Spleen (tissue), 7 donors: ENCODE results near the gene GPR34.

ENCODE experiments used
- CTCF ChIP-seq, 11 experiments: fragments of 200-600 bp in 7 of 11; fragments of 450-650 bp in 4 of 11; sonication (generic) in 4 of 11; IDR thresholded peaks in 8 of 11; conservative IDR thresholded peaks in 3 of 11; 1 replicate in 7 of 11; 2 replicates in 4 of 11; pipeline versions ENCODE4 v1.4.0 to v1.8.0; 2016 to 2021; ENCODE audit warnings: antibody characterized with exemption in 11 of 11, inconsistent platforms in 4 of 11, mild to moderate bottlenecking in 1 of 11
- POLR2A ChIP-seq, 3 donors: fragments of 450-650 bp; IDR thresholded peaks; one replicate each; pipeline ENCODE4 v1.5.1; 2017; ENCODE audit warnings: antibody characterized with exemption in 3 of 3, mild to moderate bottlenecking in 1 of 3
- donor health status: DM: no; HTN: no; CAD: no; lungs with moderate emphysema.
- donor health status: DM: no; HTN: no; CAD: no.
- donor health status: DM: no; HTN: no; CAD: no.

DNA sequence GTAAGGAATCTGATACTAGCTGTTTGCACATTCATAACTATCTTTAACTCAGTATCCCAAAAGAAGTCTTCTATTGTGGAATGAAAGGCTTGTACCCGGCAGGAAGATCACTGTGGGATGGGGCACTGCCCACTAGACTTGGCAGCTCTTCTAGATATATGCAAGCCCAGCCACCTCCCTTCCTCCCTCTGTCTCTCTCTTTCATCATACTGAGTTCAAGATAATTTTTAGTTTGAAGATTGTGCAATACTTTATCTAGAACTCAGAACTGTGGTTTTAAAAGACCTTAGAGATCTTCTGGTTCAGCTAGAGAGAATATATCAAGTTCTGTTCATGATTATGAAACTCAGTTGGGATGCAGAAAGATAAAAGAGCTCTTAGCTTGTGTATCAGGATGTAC lies 22.5 kb upstream of the GPR34 start:
- TF ChIP-seq CTCF (IDR thresholded peaks at IDR 0.05 in 8 of 11, conservative IDR thresholded peaks at IDR 0.05 in 3 of 11) (no peak), POLR2A (IDR thresholded peaks at IDR 0.05) (no peak)
